ENCODE results near the gene LRBA. TPM values are rescaled to one million over a fixed set of nuclear protein-coding genes. Genes with fewer than 3 reads are reported as not detected.
"Not testable (repeated sequence)": the region's sequence is repeated elsewhere in the genome, so short reads cannot be mapped to it uniquely, and the experiment has no call there.

Gene LRBA
- total RNA-seq, 2 donors from 2014 or later = 55.5 to 77.7 TPM

- intact Hi-C loops (cut with DNase I) = no loop called here
- H3K9ac ChIP-seq (ENCODE audit: low read depth in 2 of 2, low read length in 2 of 2) = no peak overlapping the region
- no peaks in the 10 kb centered on the region for H3K4me1 ChIP-seq
- H3K4me3 ChIP-seq = no peak overlapping the region
- H3K27ac ChIP-seq = no peak overlapping the region
- H3K9me3 ChIP-seq = no peaks in the 10 kb centered on the region
- no peaks in the 10 kb centered on the region for H3K36me3 ChIP-seq
- no peak for TF ChIP-seq CTCF (IDR thresholded peaks at IDR 0.05)
- H3K27me3 ChIP-seq = no peaks in the 10 kb centered on the region
- no peak for DNase-seq
Observed at GRCh38 chr4:150743564-150744342, 271.3 kb downstream of the LRBA start.

DNA sequence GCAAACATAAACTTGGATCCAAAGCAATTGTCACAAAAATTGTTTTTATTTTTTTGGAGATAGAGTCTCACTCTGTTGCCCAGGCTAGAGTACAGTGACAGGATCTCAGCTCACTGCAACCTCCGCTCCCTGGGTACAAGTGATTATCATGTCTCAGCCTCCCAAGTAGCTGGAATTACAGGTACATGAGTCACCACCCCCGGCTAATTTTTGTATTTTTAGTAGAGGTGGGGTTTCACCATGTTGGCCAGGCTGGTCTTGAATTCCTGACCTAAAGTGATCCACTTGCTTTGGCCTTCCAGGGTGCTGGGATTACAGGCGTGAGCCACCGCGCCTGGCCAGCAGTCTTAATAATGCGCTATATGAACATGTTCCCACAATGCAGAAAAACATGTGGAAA is 272.2 kb downstream of the LRBA start:
- H3K4me1 ChIP-seq; DNase-seq; H3K9me3 ChIP-seq; H3K27me3 ChIP-seq; H3K4me3 ChIP-seq; H3K9ac ChIP-seq (ENCODE audit: low read depth in 2 of 2, low read length in 2 of 2); H3K27ac ChIP-seq; intact Hi-C loops (cut with DNase I); H3K36me3 ChIP-seq: not testable (repeated sequence)

DNA sequence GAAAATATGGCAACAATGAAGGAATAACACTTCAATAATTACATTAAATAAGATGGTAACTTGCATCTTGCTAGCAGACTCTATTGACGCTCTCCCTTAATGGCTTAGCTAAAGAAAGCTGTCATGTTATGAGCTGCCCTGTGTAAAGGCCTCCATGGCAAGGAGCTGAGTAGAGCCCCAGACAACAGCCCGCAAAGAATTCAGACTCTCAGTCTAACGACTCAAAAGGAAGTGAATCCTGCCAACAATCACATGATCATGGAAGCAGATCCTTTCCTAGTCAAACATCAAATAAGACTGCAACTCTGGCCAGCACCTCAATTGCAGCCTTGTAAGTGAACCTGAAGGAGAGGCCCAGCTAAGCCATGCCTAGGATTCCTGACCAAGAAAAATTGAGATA is 275.5 kb downstream of the LRBA start:
- no peak for TF ChIP-seq CTCF (IDR thresholded peaks at IDR 0.05)
- Histone ChIP-seq H3K27ac (no peak overlapping the region), H3K4me3 (no peak overlapping the region), H3K9me3 (no peaks in the 10 kb centered on the region), H3K4me1 (no peaks in the 10 kb centered on the region), H3K27me3 (no peaks in the 10 kb centered on the region), H3K36me3 (no peaks in the 10 kb centered on the region), H3K9ac (ENCODE audit: low read depth in 2 of 2, low read length in 2 of 2) (no peak overlapping the region)
- intact Hi-C loops (cut with DNase I) = no loop called here
- no peak for DNase-seq

- no peak overlapping the region for H3K4me3 ChIP-seq
- intact Hi-C loops (cut with DNase I) = loop anchor here (10.0 kb wide), 1 partner anchor 119 kb away; no protein-coding TSS in a partner anchor
- H3K27ac ChIP-seq = no peak overlapping the region
- no peaks in the 10 kb centered on the region for H3K27me3 ChIP-seq
- H3K9me3 ChIP-seq = no peaks in the 10 kb centered on the region
- DNase-seq = no peak
- H3K9ac ChIP-seq (ENCODE audit: low read depth in 2 of 2, low read length in 2 of 2) = no peak overlapping the region
- peaks cover 6% of the 10 kb centered on the region for H3K4me1 ChIP-seq
- no peaks in the 10 kb centered on the region for H3K36me3 ChIP-seq
- TF ChIP-seq CTCF (IDR thresholded peaks at IDR 0.05) = no peak
Observed at GRCh38 chr4:150725957-150726523, 289.0 kb downstream of the LRBA start.

DNA sequence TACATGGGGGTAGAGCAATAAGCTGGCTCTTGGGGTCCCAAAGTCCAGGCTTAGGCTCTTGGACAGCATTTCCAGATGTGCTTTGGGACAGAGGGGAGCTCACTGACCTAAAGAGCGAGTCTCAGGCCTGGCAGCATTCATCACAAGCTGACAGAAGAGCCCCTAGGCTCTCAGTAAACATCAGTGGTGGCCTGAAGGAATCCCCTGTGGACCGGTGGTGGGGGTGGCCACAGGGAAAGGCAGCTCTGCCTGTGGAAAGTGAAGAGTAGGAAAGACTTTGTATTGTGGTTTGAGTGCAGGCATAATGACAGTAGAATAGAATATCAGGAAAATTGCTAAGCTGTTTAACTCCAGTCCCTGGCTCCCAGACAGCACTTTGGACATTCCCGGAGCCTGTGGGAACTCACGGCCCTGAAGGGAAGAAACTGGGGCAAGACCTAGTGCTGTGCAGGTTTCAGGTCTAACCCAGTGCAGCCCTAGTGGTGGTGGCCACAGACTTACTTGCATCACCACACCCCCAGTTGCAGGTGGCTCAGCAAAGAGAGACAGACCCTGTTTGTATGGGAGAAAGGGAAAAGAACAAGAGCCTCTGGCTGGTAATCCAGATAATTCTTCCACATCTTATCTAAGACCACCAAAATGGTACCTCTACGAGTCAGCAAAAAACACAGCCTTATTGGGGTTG is 291.2 kb downstream of the LRBA start:
- peak overlapping the region; percentile 63 for H3K27ac ChIP-seq
- intact Hi-C loops (cut with DNase I) = loop anchor here (10.0 kb wide), 1 partner anchor 121 kb away; no protein-coding TSS in a partner anchor
- no peak for DNase-seq
- peaks cover 6% of the 10 kb centered on the region for H3K4me1 ChIP-seq
- TF ChIP-seq CTCF (IDR thresholded peaks at IDR 0.05) = no peak
- H3K9ac ChIP-seq (ENCODE audit: low read depth in 2 of 2, low read length in 2 of 2) = peak overlapping the region in 1 of 2 donors; percentile 40
- H3K4me3 ChIP-seq = no peak overlapping the region
- no peaks in the 10 kb centered on the region for H3K36me3 ChIP-seq
- no peaks in the 10 kb centered on the region for H3K9me3 ChIP-seq
- no peaks in the 10 kb centered on the region for H3K27me3 ChIP-seq

All from colonic mucosa (tissue), 4 donors.